Loucy (cell line): ENCODE results near the gene COP1.

Source experiments
- H2AFZ ChIP-seq: fragments of 200-600 bp; sonication (generic); 2 replicates; pipeline ENCODE4 v1.6.0; 2016; ENCODE audit warnings: antibody characterized with exemption, mild to moderate bottlenecking, low read length, moderate library complexity
- H3F3A ChIP-seq: fragments of 200-600 bp; 2 replicates; pipeline ENCODE4 v1.6.0; 2016; ENCODE audit warnings: antibody characterized with exemption, low read depth, mild to moderate bottlenecking
- H3K27me3 ChIP-seq: fragments of 200-600 bp; sonication (generic); 2 replicates; pipeline ENCODE4 v1.6.1; 2014; ENCODE audit warnings: low read length, mild to moderate bottlenecking; ENCODE audit not compliant: insufficient read depth, poor library complexity, severe bottlenecking
- H3K36me3 ChIP-seq: fragments of 200-600 bp; sonication (generic); 2 replicates; pipeline ENCODE4 v1.6.1; 2016; ENCODE audit warnings: low read length; ENCODE audit not compliant: insufficient read depth
- H3K4me1 ChIP-seq: fragments of 200-600 bp; sonication (generic); 2 replicates; pipeline ENCODE4 v1.5.1; 2014; ENCODE audit warnings: low read length, mild to moderate bottlenecking; ENCODE audit not compliant: insufficient read depth, poor library complexity, severe bottlenecking
- H3K4me2 ChIP-seq: fragments of 200-600 bp; sonication (generic); 2 replicates; pipeline ENCODE4 v1.6.0; 2014; ENCODE audit warnings: antibody characterized with exemption, low read length, low read depth, mild to moderate bottlenecking; ENCODE audit not compliant: poor library complexity, severe bottlenecking
- H3K4me3 ChIP-seq: fragments of 200-600 bp; sonication (generic); 2 replicates; pipeline ENCODE4 v1.5.1; 2014; ENCODE audit warnings: low read length, mild to moderate bottlenecking, mixed read lengths; ENCODE audit not compliant: poor library complexity, severe bottlenecking
- H3K79me2 ChIP-seq: fragments of 200-600 bp; sonication (generic); 2 replicates; pipeline ENCODE4 v1.6.1; 2014; ENCODE audit warnings: low read length; ENCODE audit not compliant: insufficient read depth
- H3K9ac ChIP-seq: fragments of 200-600 bp; sonication (generic); 2 replicates; pipeline ENCODE4 v1.6.0; 2014; ENCODE audit warnings: mild to moderate bottlenecking, low read depth, low read length, moderate library complexity; ENCODE audit not compliant: poor library complexity, severe bottlenecking
- H3K9me2 ChIP-seq: fragments of 200-600 bp; sonication (generic); replicated peaks from 2 replicates; pipeline ENCODE4 v1.6.1; 2016; ENCODE audit warnings: low read depth, low read length, mixed read lengths
- H3K9me3 ChIP-seq: fragments of 200-600 bp; sonication (generic); 2 replicates; pipeline ENCODE4 v1.6.1; 2014; ENCODE audit warnings: mild to moderate bottlenecking, antibody characterized with exemption, low read length, low read depth; ENCODE audit not compliant: insufficient read depth
- H4K20me1 ChIP-seq: fragments of 200-600 bp; sonication (generic); 2 replicates; pipeline ENCODE4 v1.6.0; 2014; ENCODE audit warnings: antibody characterized with exemption, low read length, mild to moderate bottlenecking; ENCODE audit not compliant: insufficient read depth, poor library complexity, severe bottlenecking
- CTCF ChIP-seq: fragments of 200-600 bp; sonication (generic); conservative IDR thresholded peaks from 2 replicates; pipeline ENCODE4 v1.5.1; 2014; ENCODE audit warnings: mild to moderate bottlenecking, antibody characterized with exemption, low read length
- EZH2phosphoT487 ChIP-seq: fragments of 200-600 bp; IDR thresholded peaks from 2 replicates; pipeline ENCODE4 v1.6.1; 2018; ENCODE audit warnings: antibody characterized with exemption, mild to moderate bottlenecking, moderate library complexity, borderline replicate concordance

The COP1 gene

GRCh38 chr1:176055398-176055797 lies 151.7 kb downstream of the COP1 start:
- H3K79me2 ChIP-seq: no peaks in the 10 kb centered on the region
- H2AFZ ChIP-seq: no peak overlapping the region
- no peak overlapping the region for H3K4me2 ChIP-seq
- no peaks in the 10 kb centered on the region for H3K9me2 ChIP-seq
- peaks cover 10% of the 10 kb centered on the region; the same call in 1 of the 2 replicates for H3K36me3 ChIP-seq
- no peak overlapping the region for H3K4me3 ChIP-seq
- H3K9me3 ChIP-seq: no peaks in the 10 kb centered on the region
- no peaks in the 10 kb centered on the region for H3K27me3 ChIP-seq
- H3K4me1 ChIP-seq: no peaks in the 10 kb centered on the region
- no peak overlapping the region for H3K9ac ChIP-seq
- H3F3A ChIP-seq: no peaks in the 10 kb centered on the region
- TF ChIP-seq EZH2phosphoT487 (no peak), CTCF (no peak)
- H4K20me1 ChIP-seq: no peaks in the 10 kb centered on the region

DNA sequence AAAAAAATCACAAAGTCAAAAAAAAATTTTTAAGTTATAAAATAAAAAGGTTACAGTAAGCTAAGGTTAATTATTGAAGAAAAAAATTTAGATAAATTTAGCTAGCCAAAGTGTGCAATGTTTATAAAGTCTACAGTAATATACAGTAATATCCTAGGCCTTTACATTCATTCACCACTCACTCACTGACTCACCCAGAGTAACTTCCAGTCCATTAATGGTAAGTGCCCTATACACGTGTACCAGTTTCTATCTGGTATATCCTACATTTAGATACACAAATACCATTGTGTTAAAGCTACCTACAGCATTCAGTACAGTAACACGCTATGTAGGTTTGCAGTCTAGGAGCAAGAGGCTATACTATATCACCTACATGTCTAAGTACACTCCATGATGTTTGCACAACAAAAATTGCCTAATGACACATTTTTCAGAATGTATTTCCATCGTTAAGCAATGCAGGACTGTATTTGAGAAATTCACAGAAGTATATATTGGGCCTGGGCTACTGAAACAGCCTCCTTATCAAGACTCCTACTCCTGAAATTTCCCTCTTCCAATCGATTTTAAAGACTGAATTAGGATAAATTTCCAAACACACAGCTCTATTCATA lies 155.1 kb downstream of the COP1 start:
- Histone ChIP-seq H3K9ac (no peak overlapping the region), H3K4me2 (no peak overlapping the region), H3K79me2 (no peaks in the 10 kb centered on the region), H3K4me3 (no peak overlapping the region), H4K20me1 (no peaks in the 10 kb centered on the region), H3K9me2 (no peaks in the 10 kb centered on the region), H3F3A (no peaks in the 10 kb centered on the region), H3K4me1 (no peaks in the 10 kb centered on the region), H3K27me3 (no peaks in the 10 kb centered on the region), H3K36me3 (peaks cover 20% of the 10 kb centered on the region; the same call in 1 of the 2 replicates), H3K9me3 (no peaks in the 10 kb centered on the region), H2AFZ (no peak overlapping the region)
- no peak for TF ChIP-seq CTCF
- TF ChIP-seq EZH2phosphoT487: no peak

GRCh38 chr1:176051402-176051801 lies 155.7 kb downstream of the COP1 start:
- no peak overlapping the region for H3K4me3 ChIP-seq
- H3K36me3 ChIP-seq: peaks cover 20% of the 10 kb centered on the region; the same call in 1 of the 2 replicates
- no peaks in the 10 kb centered on the region for H3K9me3 ChIP-seq
- TF ChIP-seq CTCF (no peak), EZH2phosphoT487 (no peak)
- H3K79me2 ChIP-seq: no peaks in the 10 kb centered on the region
- no peaks in the 10 kb centered on the region for H4K20me1 ChIP-seq
- H3K27me3 ChIP-seq: no peaks in the 10 kb centered on the region
- H3K4me2 ChIP-seq: no peak overlapping the region
- H3K4me1 ChIP-seq: no peaks in the 10 kb centered on the region
- no peaks in the 10 kb centered on the region for H3K9me2 ChIP-seq
- H3K9ac ChIP-seq: no peak overlapping the region
- no peaks in the 10 kb centered on the region for H3F3A ChIP-seq
- no peak overlapping the region for H2AFZ ChIP-seq
